Choroid plexus epithelial cell (primary cell): ENCODE measurements around the gene CUEDC1.

Experiments used
- DNase-seq: peaks from one replicate; pipeline ENCODE4 v3.0.0-alpha.2; 2010; ENCODE audit warnings: low read depth
- H3K4me3 ChIP-seq: 2 replicates; pipeline ENCODE4 v1.5.1; 2011; ENCODE audit warnings: low read depth, mild to moderate bottlenecking, control low read depth, low read length, moderate library complexity
- CTCF ChIP-seq: conservative IDR thresholded peaks from 2 replicates; pipeline ENCODE4 v1.5.1; 2011; ENCODE audit warnings: low read depth, mild to moderate bottlenecking, control low read depth, inconsistent platforms, low read length, moderate library complexity

CUEDC1 gene

GRCh38 chr17:57899391-57899790 is 55.8 kb downstream of the CUEDC1 start:
- no peak overlapping the region for H3K4me3 ChIP-seq
- TF ChIP-seq CTCF, result no peak
- no peak for DNase-seq

- DNase-seq, result peak; percentile 48
- no peak overlapping the region for H3K4me3 ChIP-seq
- TF ChIP-seq CTCF, result no peak
These were observed 56.5 kb downstream of the CUEDC1 start for GRCh38 chr17:57898487-57899311.

GRCh38 chr17:57895382-57896060 is 59.7 kb downstream of the CUEDC1 start:
- no peak overlapping the region for H3K4me3 ChIP-seq
- no peak for TF ChIP-seq CTCF
- DNase-seq, result no peak

- no peak for DNase-seq
- no peak for TF ChIP-seq CTCF
- no peak overlapping the region for H3K4me3 ChIP-seq
These were observed 60.4 kb downstream of the CUEDC1 start for GRCh38 chr17:57894848-57895247.

GRCh38 chr17:57892820-57893595 is 62.2 kb downstream of the CUEDC1 start:
- no peak overlapping the region for H3K4me3 ChIP-seq
- no peak for TF ChIP-seq CTCF
- peak; percentile 97 for DNase-seq

GRCh38 chr17:57892146-57892819 is 62.9 kb downstream of the CUEDC1 start:
- no peak overlapping the region for H3K4me3 ChIP-seq
- TF ChIP-seq CTCF, result peak; percentile 99

More at GRCh38 chr17:57892146-57892819, 62.9 kb downstream of the CUEDC1 start:
- peak; percentile 92 for DNase-seq
